ENCODE measurements around the gene CALML6. TPM values are rescaled to one million over a fixed set of nuclear protein-coding genes. Genes with fewer than 3 reads are reported as not detected.
A peak's percentile ranks its signal among the peaks of the same experiment; 100 is the strongest.

Gene CALML6
- total and polyA plus RNA-seq, 4 donors, result 0.30 to 1.5 (median 0.89) TPM

DNA sequence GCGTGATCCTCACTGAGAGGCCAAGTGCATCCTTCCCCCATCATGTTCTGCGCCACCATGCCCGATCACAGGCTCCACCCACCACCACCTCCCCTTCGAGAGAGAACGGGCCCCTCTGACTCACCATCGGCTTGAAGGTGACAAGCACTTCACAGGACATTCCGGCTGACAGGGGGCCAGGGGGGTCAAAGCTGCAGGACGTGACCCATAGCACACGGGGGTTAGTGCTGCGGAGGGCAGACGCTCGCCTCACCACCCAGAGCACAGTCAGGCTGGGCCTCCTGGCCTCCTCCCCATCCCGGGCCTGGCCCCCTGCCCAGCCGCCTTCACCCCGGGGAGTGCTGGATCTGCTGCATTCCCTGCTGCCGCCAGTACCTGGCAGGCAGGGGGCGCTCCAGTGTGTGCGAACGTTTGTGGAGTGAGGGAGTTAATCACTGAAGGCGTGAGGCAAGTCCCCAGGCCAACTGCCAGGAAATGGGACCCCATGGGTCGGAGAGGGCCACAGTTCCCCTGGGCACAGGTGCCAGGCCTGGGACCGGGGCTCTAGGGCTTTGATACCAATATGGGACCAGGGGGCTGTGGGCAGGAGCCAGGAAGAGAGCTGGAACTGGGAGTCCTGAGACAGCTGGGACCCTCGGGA lies 44.9 kb downstream of the CALML6 start:
- H3K36me3 ChIP-seq (ENCODE audit: control insufficient read depth, insufficient read depth, low read length), result peaks cover 18% of the 10 kb centered on the region
- DNase-seq (ENCODE audit: low read depth in 4 of 6, low spot score in 6 of 6), result peak in 5 of 6 donors; percentile 24 to 84 (median 49)
- peaks cover 17% of the 10 kb centered on the region for H3K27me3 ChIP-seq (ENCODE audit: control insufficient read depth, insufficient read depth, low read length)
- H3K4me3 ChIP-seq (ENCODE audit: low read depth, low read length), result no peak overlapping the region
- H3K9me3 ChIP-seq (ENCODE audit: control insufficient read depth, insufficient read depth, low read length), result no peaks in the 10 kb centered on the region
- H3K4me1 ChIP-seq (ENCODE audit: control insufficient read depth, insufficient read depth, low read length), result peaks cover 8% of the 10 kb centered on the region
- H3K27ac ChIP-seq (ENCODE audit: low read depth, low read length), result no peak overlapping the region
- WGBS (ENCODE audit: insufficient coverage), result 12% methylated on average over 22 of the region's 23 CpGs

- Histone ChIP-seq H3K27ac (ENCODE audit: low read depth, low read length) (no peak overlapping the region), H3K9me3 (ENCODE audit: control insufficient read depth, insufficient read depth, low read length) (no peaks in the 10 kb centered on the region), H3K36me3 (ENCODE audit: control insufficient read depth, insufficient read depth, low read length) (peaks cover 22% of the 10 kb centered on the region), H3K27me3 (ENCODE audit: control insufficient read depth, insufficient read depth, low read length) (peaks cover 21% of the 10 kb centered on the region), H3K4me1 (ENCODE audit: control insufficient read depth, insufficient read depth, low read length) (peaks cover 8% of the 10 kb centered on the region), H3K4me3 (ENCODE audit: low read depth, low read length) (no peak overlapping the region)
- 61% methylated on average over 17 of the region's 17 CpGs for WGBS (ENCODE audit: insufficient coverage)
- peak in 1 of 6 donors; percentile 18 for DNase-seq (ENCODE audit: low read depth in 4 of 6, low spot score in 6 of 6)
Observed at GRCh38 chr1:1960480-1961196, 45.6 kb downstream of the CALML6 start.

DNA sequence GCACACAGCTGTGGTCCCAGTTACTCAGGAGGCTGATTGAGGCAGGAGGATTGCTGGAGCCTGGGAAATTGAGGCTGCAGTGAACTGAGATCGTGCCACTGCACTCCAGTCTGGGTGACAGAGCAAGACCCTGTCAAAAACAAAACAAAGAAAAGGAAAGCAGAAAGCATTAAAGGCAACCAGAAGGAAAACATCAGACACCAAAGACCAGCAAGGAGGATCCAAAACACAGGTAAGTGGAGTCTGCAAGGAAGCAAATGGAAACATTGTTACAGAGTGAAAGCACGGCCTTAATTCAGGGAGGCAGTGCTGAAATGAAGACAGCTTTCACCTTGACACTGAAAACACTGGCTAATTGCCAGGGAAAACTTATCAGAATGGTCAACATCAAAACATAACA lies 47.7 kb downstream of the CALML6 start:
- peaks cover 20% of the 10 kb centered on the region for H3K36me3 ChIP-seq (ENCODE audit: control insufficient read depth, insufficient read depth, low read length)
- no peak overlapping the region for H3K27ac ChIP-seq (ENCODE audit: low read depth, low read length)
- H3K9me3 ChIP-seq (ENCODE audit: control insufficient read depth, insufficient read depth, low read length), result no peaks in the 10 kb centered on the region
- WGBS (ENCODE audit: insufficient coverage), result 100% methylated on average over 1 of the region's 2 CpGs
- H3K27me3 ChIP-seq (ENCODE audit: control insufficient read depth, insufficient read depth, low read length), result peaks cover 24% of the 10 kb centered on the region
- peaks cover 8% of the 10 kb centered on the region for H3K4me1 ChIP-seq (ENCODE audit: control insufficient read depth, insufficient read depth, low read length)
- DNase-seq (ENCODE audit: low read depth in 4 of 6, low spot score in 6 of 6), result no peak
- no peak overlapping the region for H3K4me3 ChIP-seq (ENCODE audit: low read depth, low read length)

DNA sequence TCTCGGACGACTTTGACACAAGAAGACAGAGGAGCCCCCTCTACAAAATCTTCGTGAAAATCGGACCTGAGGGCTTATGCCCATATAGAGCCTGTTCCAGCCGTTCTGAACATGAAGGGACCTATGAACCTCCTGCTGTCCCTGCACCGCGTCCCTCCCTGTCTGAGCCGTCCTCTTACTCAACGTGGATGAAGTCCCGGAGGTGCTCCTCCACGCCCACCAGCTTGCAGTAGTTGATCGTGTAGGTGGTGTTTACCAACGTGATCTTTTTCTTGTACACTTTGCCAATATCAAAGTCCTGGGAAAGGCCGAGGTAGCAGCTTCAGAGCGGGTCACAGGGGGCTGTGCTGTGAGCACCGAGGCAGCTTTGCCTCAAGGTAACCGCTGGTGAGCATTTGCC lies 48.5 kb downstream of the CALML6 start:
- no peak for DNase-seq (ENCODE audit: low read depth in 4 of 6, low spot score in 6 of 6)
- Histone ChIP-seq H3K27ac (ENCODE audit: low read depth, low read length) (no peak overlapping the region), H3K9me3 (ENCODE audit: control insufficient read depth, insufficient read depth, low read length) (no peaks in the 10 kb centered on the region), H3K4me3 (ENCODE audit: low read depth, low read length) (no peak overlapping the region), H3K36me3 (ENCODE audit: control insufficient read depth, insufficient read depth, low read length) (peaks cover 20% of the 10 kb centered on the region), H3K27me3 (ENCODE audit: control insufficient read depth, insufficient read depth, low read length) (peaks cover 24% of the 10 kb centered on the region), H3K4me1 (ENCODE audit: control insufficient read depth, insufficient read depth, low read length) (peaks cover 8% of the 10 kb centered on the region)
- 89% methylated on average over 15 of the region's 17 CpGs for WGBS (ENCODE audit: insufficient coverage)

GRCh38 chr1:1964811-1965210 lies 49.8 kb downstream of the CALML6 start:
- 86% methylated on average over 25 of the region's 25 CpGs for WGBS (ENCODE audit: insufficient coverage)
- no peak overlapping the region for H3K4me3 ChIP-seq (ENCODE audit: low read depth, low read length)
- no peak for DNase-seq (ENCODE audit: low read depth in 4 of 6, low spot score in 6 of 6)
- peaks cover 20% of the 10 kb centered on the region for H3K36me3 ChIP-seq (ENCODE audit: control insufficient read depth, insufficient read depth, low read length)
- H3K9me3 ChIP-seq (ENCODE audit: control insufficient read depth, insufficient read depth, low read length), result no peaks in the 10 kb centered on the region
- H3K27me3 ChIP-seq (ENCODE audit: control insufficient read depth, insufficient read depth, low read length), result peaks cover 22% of the 10 kb centered on the region
- H3K27ac ChIP-seq (ENCODE audit: low read depth, low read length), result no peak overlapping the region
- H3K4me1 ChIP-seq (ENCODE audit: control insufficient read depth, insufficient read depth, low read length), result peaks cover 5% of the 10 kb centered on the region

DNA sequence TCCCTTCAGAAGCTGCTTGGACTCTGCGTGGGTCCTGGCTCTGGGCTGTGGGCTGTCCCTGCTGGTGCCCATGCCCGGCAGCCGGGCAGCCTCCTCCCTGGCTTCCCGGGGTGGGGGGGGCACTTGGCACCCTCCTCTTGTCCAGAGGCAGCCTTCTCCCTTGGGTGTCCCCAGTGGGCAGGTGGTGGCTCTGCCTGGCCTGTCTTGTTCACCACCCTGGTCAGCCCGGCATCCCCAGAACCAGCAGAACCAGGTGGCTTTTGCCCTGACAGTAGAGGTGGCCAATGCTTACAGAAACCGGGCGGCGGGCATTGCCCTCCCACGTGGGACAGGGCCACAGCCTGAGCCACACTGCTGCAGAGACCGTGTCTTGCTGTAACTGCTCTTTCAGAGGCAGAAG lies 50.5 kb downstream of the CALML6 start:
- no peak overlapping the region for H3K4me3 ChIP-seq (ENCODE audit: low read depth, low read length)
- H3K36me3 ChIP-seq (ENCODE audit: control insufficient read depth, insufficient read depth, low read length), result peaks cover 26% of the 10 kb centered on the region
- peaks cover 4% of the 10 kb centered on the region for H3K4me1 ChIP-seq (ENCODE audit: control insufficient read depth, insufficient read depth, low read length)
- no peak overlapping the region for H3K27ac ChIP-seq (ENCODE audit: low read depth, low read length)
- no peaks in the 10 kb centered on the region for H3K9me3 ChIP-seq (ENCODE audit: control insufficient read depth, insufficient read depth, low read length)
- H3K27me3 ChIP-seq (ENCODE audit: control insufficient read depth, insufficient read depth, low read length), result peaks cover 15% of the 10 kb centered on the region
- WGBS (ENCODE audit: insufficient coverage), result 74% methylated on average over 10 of the region's 10 CpGs
- no peak for DNase-seq (ENCODE audit: low read depth in 4 of 6, low spot score in 6 of 6)

- 61% methylated on average over 30 of the region's 38 CpGs for WGBS (ENCODE audit: insufficient coverage)
Observed at GRCh38 chr1:1966071-1966740, 51.1 kb downstream of the CALML6 start.

More at GRCh38 chr1:1966071-1966740, 51.1 kb downstream of the CALML6 start:
- Histone ChIP-seq H3K36me3 (ENCODE audit: control insufficient read depth, insufficient read depth, low read length) (peaks cover 28% of the 10 kb centered on the region), H3K27ac (ENCODE audit: low read depth, low read length) (no peak overlapping the region), H3K9me3 (ENCODE audit: control insufficient read depth, insufficient read depth, low read length) (no peaks in the 10 kb centered on the region), H3K27me3 (ENCODE audit: control insufficient read depth, insufficient read depth, low read length) (peaks cover 10% of the 10 kb centered on the region), H3K4me3 (ENCODE audit: low read depth, low read length) (no peak overlapping the region), H3K4me1 (ENCODE audit: control insufficient read depth, insufficient read depth, low read length) (peaks cover 8% of the 10 kb centered on the region)
- DNase-seq (ENCODE audit: low read depth in 4 of 6, low spot score in 6 of 6), result no peak

Other genes starting within 250 kb of the CALML6 start
- 10 to 100 TPM; 46.2 to 49.9 TPM for gene SLC35E2B, start 222.5 kb upstream of the CALML6 start, total RNA-seq
- 100 to 1,000 TPM in 1 of 2 donors, 10 to 100 TPM in 1; 91.9 to 123 TPM for gene SLC35E2B, start 222.5 kb upstream of the CALML6 start, polyA plus RNA-seq (ENCODE audit: insufficient read length in 2 of 2)
- 10 to 100 TPM in 1 of 2 donors, 1 to 10 TPM in 1; 6.8 to 16.0 TPM for gene CDK11A, start 190.9 kb upstream of the CALML6 start, total RNA-seq
- gene CDK11A, start 190.9 kb upstream of the CALML6 start, polyA plus RNA-seq (ENCODE audit: insufficient read length in 2 of 2), result 10 to 100 TPM; 36.5 to 41.4 TPM
- 10 to 100 TPM; 29.9 to 40.4 TPM for gene NADK, start 136.8 kb upstream of the CALML6 start, total RNA-seq
- 10 to 100 TPM; 56.2 to 65.1 TPM for gene NADK, start 136.8 kb upstream of the CALML6 start, polyA plus RNA-seq (ENCODE audit: insufficient read length in 2 of 2)
- gene GNB1, start 24.2 kb upstream of the CALML6 start, total RNA-seq, result 100 to 1,000 TPM; 129 to 238 TPM
- gene GNB1, start 24.2 kb upstream of the CALML6 start, polyA plus RNA-seq (ENCODE audit: insufficient read length in 2 of 2), result 100 to 1,000 TPM; 634 to 651 TPM
- gene TMEM52, start 4.0 kb downstream of the CALML6 start, total RNA-seq, result 1 to 10 TPM; 1.7 to 2.2 TPM
- 1 to 10 TPM; 8.2 to 9.0 TPM for gene TMEM52, start 4.0 kb downstream of the CALML6 start, polyA plus RNA-seq (ENCODE audit: insufficient read length in 2 of 2)
- 1 to 10 TPM in 1 of 2 donors, under 1 TPM in 1; 0.59 to 4.1 TPM for gene CFAP74, start 88.5 kb downstream of the CALML6 start, total RNA-seq
- gene CFAP74, start 88.5 kb downstream of the CALML6 start, polyA plus RNA-seq (ENCODE audit: insufficient read length in 2 of 2), result 1 to 10 TPM; 5.0 to 5.6 TPM
- gene GABRD, start 104.1 kb downstream of the CALML6 start, total RNA-seq, result 1 to 10 TPM in 1 of 2 donors, under 1 TPM in 1; 0.88 to 1.6 TPM
- gene GABRD, start 104.1 kb downstream of the CALML6 start, polyA plus RNA-seq (ENCODE audit: insufficient read length in 2 of 2), result 1 to 10 TPM; 3.9 to 5.2 TPM
- 10 to 100 TPM; 33.2 to 63.6 TPM for gene PRKCZ, start 135.2 kb downstream of the CALML6 start, total RNA-seq
- 100 to 1,000 TPM; 123 to 131 TPM for gene PRKCZ, start 135.2 kb downstream of the CALML6 start, polyA plus RNA-seq (ENCODE audit: insufficient read length in 2 of 2)